Heart left ventricle (tissue), 13 donors: ENCODE results near the gene PSMD14.
A peak's percentile ranks its signal among the peaks of the same experiment; 100 is the strongest.
"Not testable (repeated sequence)": the region's sequence is repeated elsewhere in the genome, so short reads cannot be mapped to it uniquely, and the experiment has no call there.

ENCODE experiments used
- POLR2A ChIP-seq, 2 donors: fragments of 450-650 bp; IDR thresholded peaks; one replicate each; pipeline ENCODE4 v1.6.1; 2017; ENCODE audit warnings: antibody characterized with exemption in 2 of 2, mild to moderate bottlenecking in 2 of 2, moderate library complexity in 2 of 2
- TF ChIP-seq, protein P1 (sequence below), 12 donors: fragments of 200-600 bp; sonication (generic) in 4 of 12; IDR thresholded peaks; one replicate each; pipeline versions ENCODE4 v1.5.0 to v1.8.0; 2018 to 2022; ENCODE audit warnings: antibody characterized with exemption in 12 of 12, mild to moderate bottlenecking in 5 of 12
- donor health status: ischemic (EF 13 %, LVEDD 7.1; RV severe dilation, severe dysfunction).
- donor health status: DM: no; HTN: yes; CAD: no.
- donor health status: DM: no; HTN: no; CAD: no.
- donor health status: ischemic (EF 25% LVEDD 6.9; RV normal size, moderate dysfunction).
- donor health status: ischemic (EF 25% LVEDD 5.7; RV mildly dilated, moderate dysfunction).
- donor health status: ischemic (EF 35%, LVEDD 5.7; RV mildly dilated, moderate dysfunction).
- donor health status: nonischemic (EF 11% LVEDD 7.7; RV severe dilation, severe dysfunction).
- donor health status: DM: yes; HTN: yes; CAD: no.
- donor health status: PGD.
- donor health status: ischemic (EF 29% LVEDD 5.4; RV normal size, mild dysfunction).
- donor health status: nonischemic (EF 23%, LVEDD 6.1; RV moderate dilation, normal function).

- not testable (repeated sequence) for TF ChIP-seq POLR2A (IDR thresholded peaks at IDR 0.05)
- TF ChIP-seq, protein P1, sequence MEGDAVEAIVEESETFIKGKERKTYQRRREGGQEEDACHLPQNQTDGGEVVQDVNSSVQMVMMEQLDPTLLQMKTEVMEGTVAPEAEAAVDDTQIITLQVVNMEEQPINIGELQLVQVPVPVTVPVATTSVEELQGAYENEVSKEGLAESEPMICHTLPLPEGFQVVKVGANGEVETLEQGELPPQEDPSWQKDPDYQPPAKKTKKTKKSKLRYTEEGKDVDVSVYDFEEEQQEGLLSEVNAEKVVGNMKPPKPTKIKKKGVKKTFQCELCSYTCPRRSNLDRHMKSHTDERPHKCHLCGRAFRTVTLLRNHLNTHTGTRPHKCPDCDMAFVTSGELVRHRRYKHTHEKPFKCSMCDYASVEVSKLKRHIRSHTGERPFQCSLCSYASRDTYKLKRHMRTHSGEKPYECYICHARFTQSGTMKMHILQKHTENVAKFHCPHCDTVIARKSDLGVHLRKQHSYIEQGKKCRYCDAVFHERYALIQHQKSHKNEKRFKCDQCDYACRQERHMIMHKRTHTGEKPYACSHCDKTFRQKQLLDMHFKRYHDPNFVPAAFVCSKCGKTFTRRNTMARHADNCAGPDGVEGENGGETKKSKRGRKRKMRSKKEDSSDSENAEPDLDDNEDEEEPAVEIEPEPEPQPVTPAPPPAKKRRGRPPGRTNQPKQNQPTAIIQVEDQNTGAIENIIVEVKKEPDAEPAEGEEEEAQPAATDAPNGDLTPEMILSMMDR (IDR thresholded peaks at IDR 0.05): peak in 1 of 12 donors; percentile 10
Measured at GRCh38 chr2:161280906-161281323, 27.3 kb upstream of the PSMD14 start.
